Liver (tissue), 9 donors: ENCODE data around the gene DZANK1. TPM values are rescaled to one million over a fixed set of nuclear protein-coding genes. Genes with fewer than 3 reads are reported as not detected.

ENCODE experiments used
- DNase-seq: peaks from one replicate; pipeline ENCODE4 v3.0.0-alpha.2; 2017; ENCODE audit warnings: low spot score
- H3K27ac ChIP-seq, 2 donors: one replicate each; pipeline ENCODE4 v1.7.0; 2013; ENCODE audit warnings: inconsistent platforms in 2 of 2, low read length in 2 of 2, control low read depth in 1 of 2, low read depth in 1 of 2, mild to moderate bottlenecking in 1 of 2
- H3K27me3 ChIP-seq, 4 donors: one replicate each; pipeline versions ENCODE4 v1.6.1 to v1.7.0; 2013; ENCODE audit warnings: low read length in 3 of 4, inconsistent platforms in 1 of 4, mild to moderate bottlenecking in 1 of 4, moderate library complexity in 1 of 4; ENCODE audit not compliant: control insufficient read depth in 4 of 4, insufficient read depth in 4 of 4
- H3K36me3 ChIP-seq, 4 donors: one replicate each; pipeline versions ENCODE4 v1.6.1 to v1.7.0; 2013; ENCODE audit warnings: low read length in 3 of 4, mild to moderate bottlenecking in 3 of 4, low read depth in 1 of 4, moderate library complexity in 1 of 4; ENCODE audit not compliant: control insufficient read depth in 4 of 4, insufficient read depth in 3 of 4
- H3K4me1 ChIP-seq, 4 donors: one replicate each; pipeline versions ENCODE4 v1.6.1 to v1.7.0; 2013; ENCODE audit warnings: low read length in 3 of 4, mild to moderate bottlenecking in 3 of 4, moderate library complexity in 1 of 4; ENCODE audit not compliant: control insufficient read depth in 4 of 4, insufficient read depth in 4 of 4
- H3K4me3 ChIP-seq, 3 donors: one replicate each; pipeline versions ENCODE4 v1.6.1 to v1.7.0; 2013; ENCODE audit warnings: low read length in 3 of 3, control low read depth in 1 of 3, low read depth in 1 of 3, mild to moderate bottlenecking in 1 of 3
- H3K9ac ChIP-seq, 2 donors: one replicate each; pipeline ENCODE4 v1.7.0; 2013; ENCODE audit warnings: low read length in 2 of 2, mild to moderate bottlenecking in 2 of 2, moderate library complexity in 2 of 2, control low read depth in 1 of 2, low read depth in 1 of 2
- H3K9me3 ChIP-seq, 4 donors: one replicate each; pipeline versions ENCODE4 v1.6.1 to v1.7.0; 2013; ENCODE audit warnings: low read length in 3 of 4; ENCODE audit not compliant: control insufficient read depth in 4 of 4
- EGR1 ChIP-seq, 2 donors: IDR thresholded peaks; 2 replicates each; pipeline ENCODE4 v1.6.1; 2016 to 2018; ENCODE audit warnings: antibody characterized with exemption in 2 of 2, low read depth in 2 of 2
- FOXA1 ChIP-seq: IDR thresholded peaks from 2 replicates; pipeline ENCODE4 v1.6.1; 2016; ENCODE audit warnings: antibody characterized with exemption
- FOXA2 ChIP-seq: IDR thresholded peaks from 2 replicates; pipeline ENCODE4 v1.6.1; 2016; ENCODE audit warnings: antibody characterized with exemption
- HNF4G ChIP-seq: IDR thresholded peaks from 2 replicates; pipeline ENCODE4 v1.6.1; 2016; ENCODE audit warnings: antibody characterized with exemption
- JUND ChIP-seq, 2 donors: IDR thresholded peaks; 2 replicates each; pipeline ENCODE4 v1.6.1; 2016; ENCODE audit warnings: antibody characterized with exemption in 2 of 2
- NR2F2 ChIP-seq: IDR thresholded peaks from 2 replicates; pipeline ENCODE4 v1.6.1; 2016; ENCODE audit warnings: antibody characterized with exemption
- SP1 ChIP-seq: IDR thresholded peaks from 2 replicates; pipeline ENCODE4 v1.6.1; 2018; ENCODE audit warnings: antibody characterized with exemption, mild to moderate bottlenecking
- TAF1 ChIP-seq: conservative IDR thresholded peaks from 2 replicates; pipeline ENCODE4 v1.6.1; 2016; ENCODE audit warnings: antibody characterized with exemption, mild to moderate bottlenecking
- YY1 ChIP-seq: IDR thresholded peaks from 2 replicates; pipeline ENCODE4 v1.6.1; 2016; ENCODE audit warnings: antibody characterized with exemption, mild to moderate bottlenecking
- WGBS: extraction: QIAGEN DNeasy Blood & Tissue Kit; methylation state at CpG from one replicate; pipeline ENCODE4 v1.1.7; 2013; 5-methylcytosine and 5-hydroxymethylcytosine counted together
- polyA plus RNA-seq, 2 donors: library from polyadenylated mRNA; stranded (reverse) in 1 of 2; unstranded in 1 of 2; fragments of 200-250 nt in 1 of 2; fragments of >200 nt in 1 of 2; fragmentation: Nextera tagmentation in 1 of 2; extraction: Ambion mirVana in 1 of 2; gene quantifications; one replicate each; pipeline versions ENCODE4 v1.2.1 to v1.2.3, GENCODE V29; 2013 to 2015
- total RNA-seq, 2 donors: library from RNA; depleted of rRNA; stranded (reverse); fragments of >200 nt; gene quantifications; one replicate each; pipeline ENCODE4 v1.2.3, GENCODE V29; 2014
- TF ChIP-seq, protein P1 (sequence below): IDR thresholded peaks from 2 replicates; pipeline ENCODE4 v1.6.1; 2016; ENCODE audit warnings: antibody characterized with exemption
- TF ChIP-seq, protein P2 (sequence below): IDR thresholded peaks from 2 replicates; pipeline ENCODE4 v1.6.1; 2016; ENCODE audit warnings: antibody characterized with exemption, mild to moderate bottlenecking
- TF ChIP-seq, protein P3 (sequence below): IDR thresholded peaks from 2 replicates; pipeline ENCODE4 v1.6.1; 2016; ENCODE audit warnings: antibody characterized with exemption
- TF ChIP-seq, protein P4 (sequence below): IDR thresholded peaks from 2 replicates; pipeline ENCODE4 v1.6.1; 2016; ENCODE audit warnings: antibody characterized with exemption
- TF ChIP-seq, protein P5 (sequence below): fragments of 150-350 bp; IDR thresholded peaks from 2 replicates; pipeline ENCODE4 v1.5.1; 2017; ENCODE audit warnings: improper control_type of control experiment, low read depth, low read length; ENCODE audit not compliant: missing input control
- donor health status: healthy.
- donor health status: healthy.
- donor health status: healthy.
- donor health status: healthy.
- donor health status: healthy.

The DZANK1 gene
- total and polyA plus RNA-seq, 4 donors: 0.19 to 0.84 (median 0.31) TPM

DNA sequence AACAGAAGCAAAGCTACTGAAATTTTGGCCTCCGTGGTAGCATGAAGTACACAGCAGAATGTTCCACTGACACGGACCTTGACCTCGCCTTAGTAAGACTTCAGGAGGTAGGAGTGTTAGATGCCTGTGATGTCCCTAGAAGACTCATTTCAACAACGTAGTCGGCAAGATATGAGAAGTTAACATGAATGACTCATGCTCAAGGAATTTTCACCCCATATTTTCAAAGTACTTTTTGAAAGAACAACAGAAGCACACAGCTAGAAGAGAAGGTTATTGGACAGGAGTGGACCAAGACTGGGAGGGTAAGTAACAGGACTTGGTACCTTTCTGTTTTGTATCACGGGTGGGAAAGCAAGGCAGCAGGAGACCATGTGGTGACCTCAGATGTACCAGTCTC, 78.0 kb downstream of the DZANK1 start:
- DNase-seq: no peak
- no peak overlapping the region for H3K9ac ChIP-seq
- H3K27me3 ChIP-seq: no peaks in the 10 kb centered on the region
- H3K4me1 ChIP-seq: no peaks in the 10 kb centered on the region
- no peaks in the 10 kb centered on the region for H3K9me3 ChIP-seq
- peaks cover 0 to 6% (median 2%) of the 10 kb centered on the region in 4 donors for H3K36me3 ChIP-seq
- TF ChIP-seq, protein P1, sequence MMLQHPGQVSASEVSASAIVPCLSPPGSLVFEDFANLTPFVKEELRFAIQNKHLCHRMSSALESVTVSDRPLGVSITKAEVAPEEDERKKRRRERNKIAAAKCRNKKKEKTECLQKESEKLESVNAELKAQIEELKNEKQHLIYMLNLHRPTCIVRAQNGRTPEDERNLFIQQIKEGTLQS: no peak
- TF ChIP-seq, protein P2, sequence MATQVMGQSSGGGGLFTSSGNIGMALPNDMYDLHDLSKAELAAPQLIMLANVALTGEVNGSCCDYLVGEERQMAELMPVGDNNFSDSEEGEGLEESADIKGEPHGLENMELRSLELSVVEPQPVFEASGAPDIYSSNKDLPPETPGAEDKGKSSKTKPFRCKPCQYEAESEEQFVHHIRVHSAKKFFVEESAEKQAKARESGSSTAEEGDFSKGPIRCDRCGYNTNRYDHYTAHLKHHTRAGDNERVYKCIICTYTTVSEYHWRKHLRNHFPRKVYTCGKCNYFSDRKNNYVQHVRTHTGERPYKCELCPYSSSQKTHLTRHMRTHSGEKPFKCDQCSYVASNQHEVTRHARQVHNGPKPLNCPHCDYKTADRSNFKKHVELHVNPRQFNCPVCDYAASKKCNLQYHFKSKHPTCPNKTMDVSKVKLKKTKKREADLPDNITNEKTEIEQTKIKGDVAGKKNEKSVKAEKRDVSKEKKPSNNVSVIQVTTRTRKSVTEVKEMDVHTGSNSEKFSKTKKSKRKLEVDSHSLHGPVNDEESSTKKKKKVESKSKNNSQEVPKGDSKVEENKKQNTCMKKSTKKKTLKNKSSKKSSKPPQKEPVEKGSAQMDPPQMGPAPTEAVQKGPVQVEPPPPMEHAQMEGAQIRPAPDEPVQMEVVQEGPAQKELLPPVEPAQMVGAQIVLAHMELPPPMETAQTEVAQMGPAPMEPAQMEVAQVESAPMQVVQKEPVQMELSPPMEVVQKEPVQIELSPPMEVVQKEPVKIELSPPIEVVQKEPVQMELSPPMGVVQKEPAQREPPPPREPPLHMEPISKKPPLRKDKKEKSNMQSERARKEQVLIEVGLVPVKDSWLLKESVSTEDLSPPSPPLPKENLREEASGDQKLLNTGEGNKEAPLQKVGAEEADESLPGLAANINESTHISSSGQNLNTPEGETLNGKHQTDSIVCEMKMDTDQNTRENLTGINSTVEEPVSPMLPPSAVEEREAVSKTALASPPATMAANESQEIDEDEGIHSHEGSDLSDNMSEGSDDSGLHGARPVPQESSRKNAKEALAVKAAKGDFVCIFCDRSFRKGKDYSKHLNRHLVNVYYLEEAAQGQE: no peak
- TF ChIP-seq SP1 (no peak), FOXA2 (no peak), EGR1 (IDR thresholded peaks at IDR 0.05; ENCODE audit: low read depth in 2 of 2) (no peak), NR2F2 (no peak), JUND (IDR thresholded peaks at IDR 0.05) (no peak), FOXA1 (no peak)
- TF ChIP-seq, protein P3, sequence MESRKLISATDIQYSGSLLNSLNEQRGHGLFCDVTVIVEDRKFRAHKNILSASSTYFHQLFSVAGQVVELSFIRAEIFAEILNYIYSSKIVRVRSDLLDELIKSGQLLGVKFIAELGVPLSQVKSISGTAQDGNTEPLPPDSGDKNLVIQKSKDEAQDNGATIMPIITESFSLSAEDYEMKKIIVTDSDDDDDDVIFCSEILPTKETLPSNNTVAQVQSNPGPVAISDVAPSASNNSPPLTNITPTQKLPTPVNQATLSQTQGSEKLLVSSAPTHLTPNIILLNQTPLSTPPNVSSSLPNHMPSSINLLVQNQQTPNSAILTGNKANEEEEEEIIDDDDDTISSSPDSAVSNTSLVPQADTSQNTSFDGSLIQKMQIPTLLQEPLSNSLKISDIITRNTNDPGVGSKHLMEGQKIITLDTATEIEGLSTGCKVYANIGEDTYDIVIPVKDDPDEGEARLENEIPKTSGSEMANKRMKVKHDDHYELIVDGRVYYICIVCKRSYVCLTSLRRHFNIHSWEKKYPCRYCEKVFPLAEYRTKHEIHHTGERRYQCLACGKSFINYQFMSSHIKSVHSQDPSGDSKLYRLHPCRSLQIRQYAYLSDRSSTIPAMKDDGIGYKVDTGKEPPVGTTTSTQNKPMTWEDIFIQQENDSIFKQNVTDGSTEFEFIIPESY: no peak
- H3K27ac ChIP-seq: no peak overlapping the region
- no peak overlapping the region for H3K4me3 ChIP-seq
- WGBS: 73% methylated on average over 6 of the region's 6 CpGs

DNA sequence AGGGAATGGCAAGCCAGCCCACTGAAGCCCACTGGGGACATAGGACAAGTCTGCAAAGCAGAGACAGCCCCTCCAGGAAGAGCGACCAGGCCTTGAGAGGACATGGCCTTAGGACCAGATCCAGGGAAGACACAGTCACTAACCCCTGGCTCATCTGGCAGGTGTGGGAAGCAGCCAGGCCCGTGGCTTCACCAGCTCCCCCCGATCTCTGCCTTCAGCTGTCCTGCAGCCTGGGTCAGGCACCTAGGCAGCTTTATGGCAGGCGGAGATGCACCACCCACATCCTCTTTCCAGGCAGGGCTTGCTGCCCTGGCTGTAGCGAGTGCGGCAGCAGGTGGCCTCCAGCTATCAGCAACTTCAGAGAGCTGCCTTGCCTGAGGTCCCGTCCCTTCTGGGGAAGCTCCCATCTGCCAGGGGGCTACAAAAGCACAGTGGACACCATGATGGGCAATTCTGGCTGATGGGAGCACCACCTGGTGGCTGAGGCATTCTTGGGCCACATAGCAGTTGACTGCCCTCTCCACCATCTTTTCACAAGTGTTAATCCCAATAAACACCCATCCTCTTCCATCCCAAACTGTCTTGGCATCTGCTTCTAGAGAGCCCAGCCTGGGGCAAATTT, 85.8 kb downstream of the DZANK1 start:
- Histone ChIP-seq H3K27ac (no peak overlapping the region), H3K4me1 (no peaks in the 10 kb centered on the region), H3K4me3 (no peak overlapping the region), H3K36me3 (no peaks in the 10 kb centered on the region), H3K9me3 (no peaks in the 10 kb centered on the region), H3K27me3 (no peaks in the 10 kb centered on the region), H3K9ac (no peak overlapping the region)
- DNase-seq: no peak
- WGBS: 82% methylated on average over 7 of the region's 7 CpGs
- TF ChIP-seq, protein P4, sequence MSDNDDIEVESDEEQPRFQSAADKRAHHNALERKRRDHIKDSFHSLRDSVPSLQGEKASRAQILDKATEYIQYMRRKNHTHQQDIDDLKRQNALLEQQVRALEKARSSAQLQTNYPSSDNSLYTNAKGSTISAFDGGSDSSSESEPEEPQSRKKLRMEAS: no peak
- TF ChIP-seq, protein P2: no peak
- no peak for TF ChIP-seq TAF1
- no peak for TF ChIP-seq YY1
- TF ChIP-seq FOXA1: no peak
- TF ChIP-seq JUND (IDR thresholded peaks at IDR 0.05): no peak
- TF ChIP-seq, protein P5, sequence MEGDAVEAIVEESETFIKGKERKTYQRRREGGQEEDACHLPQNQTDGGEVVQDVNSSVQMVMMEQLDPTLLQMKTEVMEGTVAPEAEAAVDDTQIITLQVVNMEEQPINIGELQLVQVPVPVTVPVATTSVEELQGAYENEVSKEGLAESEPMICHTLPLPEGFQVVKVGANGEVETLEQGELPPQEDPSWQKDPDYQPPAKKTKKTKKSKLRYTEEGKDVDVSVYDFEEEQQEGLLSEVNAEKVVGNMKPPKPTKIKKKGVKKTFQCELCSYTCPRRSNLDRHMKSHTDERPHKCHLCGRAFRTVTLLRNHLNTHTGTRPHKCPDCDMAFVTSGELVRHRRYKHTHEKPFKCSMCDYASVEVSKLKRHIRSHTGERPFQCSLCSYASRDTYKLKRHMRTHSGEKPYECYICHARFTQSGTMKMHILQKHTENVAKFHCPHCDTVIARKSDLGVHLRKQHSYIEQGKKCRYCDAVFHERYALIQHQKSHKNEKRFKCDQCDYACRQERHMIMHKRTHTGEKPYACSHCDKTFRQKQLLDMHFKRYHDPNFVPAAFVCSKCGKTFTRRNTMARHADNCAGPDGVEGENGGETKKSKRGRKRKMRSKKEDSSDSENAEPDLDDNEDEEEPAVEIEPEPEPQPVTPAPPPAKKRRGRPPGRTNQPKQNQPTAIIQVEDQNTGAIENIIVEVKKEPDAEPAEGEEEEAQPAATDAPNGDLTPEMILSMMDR: no peak
- TF ChIP-seq FOXA2: no peak
- no peak for TF ChIP-seq HNF4G
